ENCODE results near the gene PRSS22. TPM values are rescaled to one million over a fixed set of nuclear protein-coding genes. Genes with fewer than 3 reads are reported as not detected.

The PRSS22 gene
- total RNA-seq, 1 donor from 2014 or later: not detected

GRCh38 chr16:2871926-2872325 lies 14.0 kb upstream of the PRSS22 start:
- DNase-seq (ENCODE audit: extremely low spot score, unreplicated experiment): no peak
- Mint-ChIP-seq H3K4me1 (ENCODE audit: unreplicated experiment) (peaks cover 12% of the 10 kb centered on the region), H3K9me3 (ENCODE audit: unreplicated experiment) (no peaks in the 10 kb centered on the region), H3K27ac (ENCODE audit: unreplicated experiment) (no peak overlapping the region), H3K36me3 (ENCODE audit: unreplicated experiment) (no peaks in the 10 kb centered on the region), H3K4me3 (ENCODE audit: unreplicated experiment) (no peak overlapping the region), H3K27me3 (ENCODE audit: unreplicated experiment) (peaks cover 17% of the 10 kb centered on the region)
- TF ChIP-seq CTCF (IDR thresholded peaks at IDR 0.05): no peak

GRCh38 chr16:2867987-2868789 lies 10.2 kb upstream of the PRSS22 start:
- no peaks in the 10 kb centered on the region for H3K36me3 Mint-ChIP-seq (ENCODE audit: unreplicated experiment)
- DNase-seq (ENCODE audit: extremely low spot score, unreplicated experiment): peak; percentile 99
- TF ChIP-seq CTCF (IDR thresholded peaks at IDR 0.05): peak; percentile 99
- peaks cover 8% of the 10 kb centered on the region for H3K4me1 Mint-ChIP-seq (ENCODE audit: unreplicated experiment)
- H3K27me3 Mint-ChIP-seq (ENCODE audit: unreplicated experiment): peaks cover 41% of the 10 kb centered on the region
- peak overlapping the region; percentile 95 for H3K27ac Mint-ChIP-seq (ENCODE audit: unreplicated experiment)
- no peaks in the 10 kb centered on the region for H3K9me3 Mint-ChIP-seq (ENCODE audit: unreplicated experiment)
- peak overlapping the region; percentile 89 for H3K4me3 Mint-ChIP-seq (ENCODE audit: unreplicated experiment)

GRCh38 chr16:2867661-2867986 lies 9.7 kb upstream of the PRSS22 start:
- Mint-ChIP-seq H3K4me1 (ENCODE audit: unreplicated experiment) (peaks cover 8% of the 10 kb centered on the region), H3K27ac (ENCODE audit: unreplicated experiment) (peak overlapping the region; percentile 95), H3K4me3 (ENCODE audit: unreplicated experiment) (peak overlapping the region; percentile 89), H3K9me3 (ENCODE audit: unreplicated experiment) (no peaks in the 10 kb centered on the region), H3K27me3 (ENCODE audit: unreplicated experiment) (peaks cover 41% of the 10 kb centered on the region), H3K36me3 (ENCODE audit: unreplicated experiment) (no peaks in the 10 kb centered on the region)
- DNase-seq (ENCODE audit: extremely low spot score, unreplicated experiment): no peak
- no peak for TF ChIP-seq CTCF (IDR thresholded peaks at IDR 0.05)

- Mint-ChIP-seq H3K9me3 (ENCODE audit: unreplicated experiment) (peaks cover 1% of the 10 kb centered on the region), H3K4me1 (ENCODE audit: unreplicated experiment) (peaks cover 8% of the 10 kb centered on the region), H3K27ac (ENCODE audit: unreplicated experiment) (no peak overlapping the region), H3K4me3 (ENCODE audit: unreplicated experiment) (no peak overlapping the region), H3K36me3 (ENCODE audit: unreplicated experiment) (no peaks in the 10 kb centered on the region), H3K27me3 (ENCODE audit: unreplicated experiment) (peaks cover 37% of the 10 kb centered on the region)
- no peak for DNase-seq (ENCODE audit: extremely low spot score, unreplicated experiment)
- TF ChIP-seq CTCF (IDR thresholded peaks at IDR 0.05): no peak
These were observed 8.5 kb upstream of the PRSS22 start for GRCh38 chr16:2866431-2866830.

- no peak for DNase-seq (ENCODE audit: extremely low spot score, unreplicated experiment)
- Mint-ChIP-seq H3K36me3 (ENCODE audit: unreplicated experiment) (no peaks in the 10 kb centered on the region), H3K9me3 (ENCODE audit: unreplicated experiment) (peaks cover 6% of the 10 kb centered on the region), H3K4me3 (ENCODE audit: unreplicated experiment) (no peak overlapping the region), H3K27ac (ENCODE audit: unreplicated experiment) (no peak overlapping the region), H3K4me1 (ENCODE audit: unreplicated experiment) (peaks cover 8% of the 10 kb centered on the region), H3K27me3 (ENCODE audit: unreplicated experiment) (peaks cover 35% of the 10 kb centered on the region)
- TF ChIP-seq CTCF (IDR thresholded peaks at IDR 0.05): no peak
These were observed 7.7 kb upstream of the PRSS22 start for GRCh38 chr16:2865651-2866050.

Measured in osteocyte (in vitro differentiated cells).